Endodermal cell (in vitro differentiated cells): Measurements from ENCODE around the gene LSR. TPM values are rescaled to one million over a fixed set of nuclear protein-coding genes. Genes with fewer than 3 reads are reported as not detected.
"Not testable (repeated sequence)": the region's sequence is repeated elsewhere in the genome, so short reads cannot be mapped to it uniquely, and the experiment has no call there.

Experiments
- DNase-seq: peaks from one replicate; pipeline ENCODE4 v3.0.0-alpha.2; 2017
- H3K27ac ChIP-seq: 2 replicates; pipeline ENCODE4 v1.5.1; 2013; ENCODE audit warnings: mild to moderate bottlenecking, low read depth, low read length, moderate library complexity
- H3K27me3 ChIP-seq: 2 replicates; pipeline ENCODE4 v1.6.1; 2013; ENCODE audit warnings: mild to moderate bottlenecking, low read length, moderate library complexity; ENCODE audit not compliant: insufficient read depth, control insufficient read depth, poor library complexity, severe bottlenecking
- H3K36me3 ChIP-seq: 2 replicates; pipeline ENCODE4 v1.7.0; 2013; ENCODE audit warnings: mild to moderate bottlenecking, low read length, moderate library complexity; ENCODE audit not compliant: control insufficient read depth, insufficient read depth
- H3K4me1 ChIP-seq: one replicate; pipeline ENCODE4 v1.7.0; 2013; ENCODE audit warnings: low read length; ENCODE audit not compliant: control insufficient read depth, insufficient read depth
- H3K4me3 ChIP-seq: 2 replicates; pipeline ENCODE4 v1.5.1; 2013; ENCODE audit warnings: mild to moderate bottlenecking, low read length, moderate library complexity
- H3K9ac ChIP-seq: 2 replicates; pipeline ENCODE4 v1.6.1; 2013; ENCODE audit warnings: mild to moderate bottlenecking, low read length, moderate library complexity; ENCODE audit not compliant: poor library complexity, severe bottlenecking; ENCODE audit errors: extremely low read depth
- H3K9me3 ChIP-seq: 2 replicates; pipeline ENCODE4 v1.6.1; 2013; ENCODE audit warnings: mild to moderate bottlenecking, low read length, moderate library complexity; ENCODE audit not compliant: control insufficient read depth
- H3K27ac Mint-ChIP-seq: 2 replicates; pipeline ENCODE4 v1.8.0; 2020; ENCODE audit warnings: mixed read lengths
- H3K27me3 Mint-ChIP-seq: 2 replicates; pipeline ENCODE4 v1.8.0; 2021; ENCODE audit warnings: mild to moderate bottlenecking, mixed read lengths; ENCODE audit not compliant: insufficient read depth
- H3K36me3 Mint-ChIP-seq: 2 replicates; pipeline ENCODE4 v1.8.0; 2020; ENCODE audit warnings: low read depth, mixed read lengths
- H3K4me1 Mint-ChIP-seq: 2 replicates; pipeline ENCODE4 v1.8.0; 2020; ENCODE audit warnings: mixed read lengths
- H3K4me3 Mint-ChIP-seq: 2 replicates; pipeline ENCODE4 v1.8.0; 2020; ENCODE audit warnings: mild to moderate bottlenecking, moderate library complexity, mixed read lengths
- H3K9me3 Mint-ChIP-seq: 2 replicates; pipeline ENCODE4 v1.8.0; 2020; ENCODE audit warnings: mild to moderate bottlenecking, mixed read lengths
- WGBS, 2 experiments: methylation state at CpG; one replicate each; pipeline versions ENCODE4 v1.1.5 to v1.1.7; 2013; ENCODE audit warnings: missing lambda C conversion rate in 2 of 2, mixed read lengths in 1 of 2; ENCODE audit not compliant: insufficient coverage in 1 of 2, insufficient read length in 1 of 2; 5-methylcytosine and 5-hydroxymethylcytosine counted together
- total RNA-seq, 2 donors: library from RNA; stranded (reverse); fragmentation: NEBNext Ultra II Directional in 1 of 2; extraction: Animal tissue kit (Norgen Biotek cat#: 25700) in 1 of 2; gene quantifications; 2 replicates in 1 of 2; 3 replicates in 1 of 2; pipeline ENCODE4 v1.2.1, GENCODE V29; 2021
- TF ChIP-seq, protein P1 (sequence below): fragments of 200-600 bp; sonication (generic); conservative IDR thresholded peaks from 2 replicates; pipeline ENCODE4 v1.5.0; 2021; ENCODE audit warnings: antibody characterized with exemption, mild to moderate bottlenecking

The LSR gene
- total RNA-seq, 2 donors from 2014 or later: 112 to 170 TPM

- Mint-ChIP-seq H3K27ac (no peak overlapping the region), H3K4me1 (peaks cover 11% of the 10 kb centered on the region), H3K9me3 (no peaks in the 10 kb centered on the region), H3K27me3 (peaks cover 15% of the 10 kb centered on the region), H3K4me3 (no peak overlapping the region), H3K36me3 (no peaks in the 10 kb centered on the region)
- H3K9me3 ChIP-seq: no peaks in the 10 kb centered on the region
- TF ChIP-seq, protein P1, sequence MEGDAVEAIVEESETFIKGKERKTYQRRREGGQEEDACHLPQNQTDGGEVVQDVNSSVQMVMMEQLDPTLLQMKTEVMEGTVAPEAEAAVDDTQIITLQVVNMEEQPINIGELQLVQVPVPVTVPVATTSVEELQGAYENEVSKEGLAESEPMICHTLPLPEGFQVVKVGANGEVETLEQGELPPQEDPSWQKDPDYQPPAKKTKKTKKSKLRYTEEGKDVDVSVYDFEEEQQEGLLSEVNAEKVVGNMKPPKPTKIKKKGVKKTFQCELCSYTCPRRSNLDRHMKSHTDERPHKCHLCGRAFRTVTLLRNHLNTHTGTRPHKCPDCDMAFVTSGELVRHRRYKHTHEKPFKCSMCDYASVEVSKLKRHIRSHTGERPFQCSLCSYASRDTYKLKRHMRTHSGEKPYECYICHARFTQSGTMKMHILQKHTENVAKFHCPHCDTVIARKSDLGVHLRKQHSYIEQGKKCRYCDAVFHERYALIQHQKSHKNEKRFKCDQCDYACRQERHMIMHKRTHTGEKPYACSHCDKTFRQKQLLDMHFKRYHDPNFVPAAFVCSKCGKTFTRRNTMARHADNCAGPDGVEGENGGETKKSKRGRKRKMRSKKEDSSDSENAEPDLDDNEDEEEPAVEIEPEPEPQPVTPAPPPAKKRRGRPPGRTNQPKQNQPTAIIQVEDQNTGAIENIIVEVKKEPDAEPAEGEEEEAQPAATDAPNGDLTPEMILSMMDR: no peak
- WGBS, 2 experiments: 80 to 81% methylated on average over 14 to 17 of the region's 17 CpGs
- no peaks in the 10 kb centered on the region for H3K36me3 ChIP-seq
- H3K4me3 ChIP-seq: no peak overlapping the region
- H3K27me3 ChIP-seq: no peaks in the 10 kb centered on the region
- no peak overlapping the region for H3K9ac ChIP-seq
- no peak overlapping the region for H3K27ac ChIP-seq
- H3K4me1 ChIP-seq: no peaks in the 10 kb centered on the region
- no peak for DNase-seq
These were observed 35.6 kb downstream of the LSR start for GRCh38 chr19:35284153-35285094.

- no peaks in the 10 kb centered on the region for H3K36me3 ChIP-seq
- Mint-ChIP-seq H3K27ac (no peak overlapping the region), H3K4me3 (no peak overlapping the region), H3K36me3 (no peaks in the 10 kb centered on the region), H3K9me3 (no peaks in the 10 kb centered on the region), H3K4me1 (peaks cover 11% of the 10 kb centered on the region), H3K27me3 (peaks cover 15% of the 10 kb centered on the region)
- H3K9me3 ChIP-seq: no peaks in the 10 kb centered on the region
- TF ChIP-seq, protein P1: no peak
- no peak overlapping the region for H3K9ac ChIP-seq
- no peak overlapping the region for H3K27ac ChIP-seq
- no peak for DNase-seq
- 40% methylated on average over 1 of the region's 1 CpG; no CpG with 5 or more reads in 1 of the 2 experiments for WGBS, 2 experiments
- no peak overlapping the region for H3K4me3 ChIP-seq
- H3K4me1 ChIP-seq: no peaks in the 10 kb centered on the region
- H3K27me3 ChIP-seq: no peaks in the 10 kb centered on the region
These were observed 36.3 kb downstream of the LSR start for GRCh38 chr19:35285095-35285449.

GRCh38 chr19:35285465-35285864 is 36.7 kb downstream of the LSR start:
- WGBS, 2 experiments: 90 to 91% methylated on average over 2 to 3 of the region's 3 CpGs

DNA sequence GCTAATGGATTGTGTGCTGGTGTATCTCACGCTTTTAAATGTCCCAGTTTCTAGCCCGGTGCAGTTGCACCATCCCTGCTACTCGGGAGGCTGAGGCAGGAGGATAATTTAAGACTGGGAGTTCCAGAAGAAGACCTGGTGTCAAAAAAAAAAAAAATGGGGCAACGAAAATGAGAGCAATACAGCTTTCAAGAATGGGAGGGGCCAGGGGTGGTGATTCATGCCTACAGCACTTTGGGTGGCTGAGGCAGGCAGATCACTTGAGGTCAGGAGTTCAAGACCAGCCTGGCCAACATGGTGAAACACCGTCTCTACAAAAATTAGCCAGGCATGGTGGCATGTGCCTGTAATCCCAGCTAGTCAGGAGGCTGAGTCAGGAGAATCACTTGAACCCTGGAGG is 37.3 kb downstream of the LSR start:
- H3K9me3 ChIP-seq, H3K4me1 ChIP-seq, H3K27ac ChIP-seq, H3K36me3 Mint-ChIP-seq, DNase-seq, H3K27me3 ChIP-seq, H3K4me3 Mint-ChIP-seq, H3K9me3 Mint-ChIP-seq, H3K27ac Mint-ChIP-seq, H3K4me3 ChIP-seq, H3K36me3 ChIP-seq, H3K9ac ChIP-seq: not testable (repeated sequence)
- Mint-ChIP-seq H3K27me3 (peaks cover 15% of the 10 kb centered on the region), H3K4me1 (peaks cover 11% of the 10 kb centered on the region)
- 91 to 93% methylated on average over 5 of the region's 5 CpGs for WGBS, 2 experiments

More at GRCh38 chr19:35285465-35285864, 36.7 kb downstream of the LSR start:
- not testable (repeated sequence) for H3K4me3 ChIP-seq, H3K9me3 Mint-ChIP-seq, H3K36me3 Mint-ChIP-seq, H3K4me3 Mint-ChIP-seq, H3K36me3 ChIP-seq, H3K9me3 ChIP-seq, H3K4me1 ChIP-seq, H3K27me3 ChIP-seq, DNase-seq, H3K9ac ChIP-seq, H3K27ac ChIP-seq, H3K27ac Mint-ChIP-seq
- Mint-ChIP-seq H3K27me3 (peaks cover 15% of the 10 kb centered on the region), H3K4me1 (peaks cover 11% of the 10 kb centered on the region)
